ENCODE data around the gene RSL1D1.

- no peak for TF ChIP-seq POLR2A (IDR thresholded peaks at IDR 0.05)
- TF ChIP-seq, protein P1, sequence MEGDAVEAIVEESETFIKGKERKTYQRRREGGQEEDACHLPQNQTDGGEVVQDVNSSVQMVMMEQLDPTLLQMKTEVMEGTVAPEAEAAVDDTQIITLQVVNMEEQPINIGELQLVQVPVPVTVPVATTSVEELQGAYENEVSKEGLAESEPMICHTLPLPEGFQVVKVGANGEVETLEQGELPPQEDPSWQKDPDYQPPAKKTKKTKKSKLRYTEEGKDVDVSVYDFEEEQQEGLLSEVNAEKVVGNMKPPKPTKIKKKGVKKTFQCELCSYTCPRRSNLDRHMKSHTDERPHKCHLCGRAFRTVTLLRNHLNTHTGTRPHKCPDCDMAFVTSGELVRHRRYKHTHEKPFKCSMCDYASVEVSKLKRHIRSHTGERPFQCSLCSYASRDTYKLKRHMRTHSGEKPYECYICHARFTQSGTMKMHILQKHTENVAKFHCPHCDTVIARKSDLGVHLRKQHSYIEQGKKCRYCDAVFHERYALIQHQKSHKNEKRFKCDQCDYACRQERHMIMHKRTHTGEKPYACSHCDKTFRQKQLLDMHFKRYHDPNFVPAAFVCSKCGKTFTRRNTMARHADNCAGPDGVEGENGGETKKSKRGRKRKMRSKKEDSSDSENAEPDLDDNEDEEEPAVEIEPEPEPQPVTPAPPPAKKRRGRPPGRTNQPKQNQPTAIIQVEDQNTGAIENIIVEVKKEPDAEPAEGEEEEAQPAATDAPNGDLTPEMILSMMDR (IDR thresholded peaks at IDR 0.05 in 4 of 5, conservative IDR thresholded peaks at IDR 0.05 in 1 of 5): no peak
Measured at GRCh38 chr16:11857161-11857560, 5.8 kb upstream of the RSL1D1 start.
